HEK293T (cell line): ENCODE results near the gene PDE5A.

ENCODE experiments used
- CTCF ChIA-PET: fragments of 350-600 bp; formaldehyde crosslinking; extraction: SDS; loops from one replicate; lab custom pipeline; 2021; ENCODE audit warnings: antibody characterized with exemption, inconsistent platforms; lab: Yijun Ruan, JAX
- POLR2A ChIA-PET: fragments of 350-600 bp; formaldehyde crosslinking; extraction: SDS; loops from one replicate; lab custom pipeline; 2020; ENCODE audit warnings: antibody characterized with exemption, inconsistent platforms; lab: Yijun Ruan, JAX
- DNase-seq: peaks from one replicate; pipeline ENCODE4 v3.0.0; 2012; ENCODE audit warnings: mixed read lengths; ENCODE audit errors: extremely low spot score
- ARNT ChIP-seq: fragments of 450-650 bp; IDR thresholded peaks from 2 replicates; pipeline ENCODE4 v1.6.1; 2017; ENCODE audit warnings: mild to moderate bottlenecking
- BHLHE40 ChIP-seq: fragments of 450-650 bp; IDR thresholded peaks from 2 replicates; pipeline ENCODE4 v1.6.1; 2016; ENCODE audit warnings: mild to moderate bottlenecking, moderate library complexity, borderline replicate concordance
- CTBP1 ChIP-seq: fragments of 450-650 bp; IDR thresholded peaks from 2 replicates; pipeline ENCODE4 v1.6.1; 2016; ENCODE audit warnings: borderline replicate concordance
- ELF4 ChIP-seq: fragments of 450-650 bp; IDR thresholded peaks from 2 replicates; pipeline ENCODE4 v1.6.1; 2017; ENCODE audit warnings: antibody characterized with exemption
- FOXA1 ChIP-seq: fragments of 450-650 bp; IDR thresholded peaks from 2 replicates; pipeline ENCODE4 v1.6.1; 2016; ENCODE audit warnings: mild to moderate bottlenecking
- FOXK2 ChIP-seq: fragments of 450-650 bp; IDR thresholded peaks from 2 replicates; pipeline ENCODE4 v1.6.1; 2016; ENCODE audit warnings: mild to moderate bottlenecking
- FOXM1 ChIP-seq: fragments of 450-650 bp; IDR thresholded peaks from 2 replicates; pipeline ENCODE4 v1.6.1; 2017; ENCODE audit warnings: mild to moderate bottlenecking, borderline replicate concordance
- HDGF ChIP-seq: fragments of 450-650 bp; IDR thresholded peaks from 2 replicates; pipeline ENCODE4 v1.6.1; 2017; ENCODE audit warnings: antibody characterized with exemption, borderline replicate concordance
- L3MBTL2 ChIP-seq: fragments of 450-650 bp; conservative IDR thresholded peaks from 2 replicates; pipeline ENCODE4 v1.6.1; 2016; ENCODE audit warnings: mild to moderate bottlenecking
- LEF1 ChIP-seq: fragments of 450-650 bp; IDR thresholded peaks from 2 replicates; pipeline ENCODE4 v1.6.1; 2017; ENCODE audit warnings: mild to moderate bottlenecking, borderline replicate concordance
- NFRKB ChIP-seq: fragments of 450-650 bp; IDR thresholded peaks from 2 replicates; pipeline ENCODE4 v1.6.1; 2016; ENCODE audit warnings: mild to moderate bottlenecking, moderate library complexity
- PKNOX1 ChIP-seq: fragments of 450-650 bp; IDR thresholded peaks from 2 replicates; pipeline ENCODE4 v1.6.1; 2016
- SP1 ChIP-seq: fragments of 450-650 bp; IDR thresholded peaks from 2 replicates; pipeline ENCODE4 v1.6.1; 2017
- SUZ12 ChIP-seq: fragments of 450-650 bp; IDR thresholded peaks from 2 replicates; pipeline ENCODE4 v1.6.1; 2016; ENCODE audit warnings: mild to moderate bottlenecking
- TARDBP ChIP-seq: fragments of 450-650 bp; IDR thresholded peaks from 2 replicates; pipeline ENCODE4 v1.6.1; 2016
- ZNF384 ChIP-seq: fragments of 450-650 bp; IDR thresholded peaks from 2 replicates; pipeline ENCODE4 v1.6.1; 2016

The PDE5A gene

GRCh38 chr4:119657111-119657611 is 28.6 kb upstream of the PDE5A start:
- DNase-seq = no peak
- ChIA-PET CTCF (no interaction called here), POLR2A (interaction anchor here (1.4 kb wide), 1 partner anchor 28 kb away, joined by 7 read pairs; the partner anchor contains the start of gene PDE5A)
- TF ChIP-seq ARNT (no peak), ZNF384 (no peak), FOXA1 (no peak), FOXM1 (no peak), TARDBP (no peak), BHLHE40 (no peak), PKNOX1 (no peak), SP1 (no peak), CTBP1 (no peak), L3MBTL2 (no peak), NFRKB (no peak), LEF1 (no peak), FOXK2 (no peak), HDGF (no peak), ELF4 (no peak), SUZ12 (no peak)

- DNase-seq = no peak
- ChIA-PET POLR2A (interaction anchor here (1.4 kb wide), 1 partner anchor 27 kb away, joined by 7 read pairs; the partner anchor contains the start of gene PDE5A), CTCF (no interaction called here)
- TF ChIP-seq ZNF384 (no peak), ELF4 (no peak), NFRKB (no peak), FOXM1 (no peak), PKNOX1 (no peak), FOXK2 (no peak), ARNT (no peak), SP1 (no peak), FOXA1 (no peak), HDGF (no peak), CTBP1 (no peak), BHLHE40 (no peak), LEF1 (no peak), SUZ12 (no peak), L3MBTL2 (no peak), TARDBP (no peak)
These were observed 27.7 kb upstream of the PDE5A start for GRCh38 chr4:119656342-119656741.

- ChIA-PET POLR2A (no interaction called here), CTCF (interaction anchor here (0.6 kb wide), 1 partner anchor 18 kb away, joined by 4 read pairs; no protein-coding TSS in a partner anchor)
- no peak for TF ChIP-seq NFRKB
- TF ChIP-seq SUZ12 = no peak
- TF ChIP-seq PKNOX1 = no peak
- TF ChIP-seq ELF4 = no peak
- TF ChIP-seq CTBP1 = no peak
- no peak for TF ChIP-seq ARNT
- no peak for DNase-seq
These were observed 26.7 kb upstream of the PDE5A start for GRCh38 chr4:119655111-119655837.

GRCh38 chr4:119653990-119654389 is 25.4 kb upstream of the PDE5A start:
- DNase-seq = no peak
- TF ChIP-seq HDGF = no peak
- ChIA-PET POLR2A (no interaction called here), CTCF (interaction anchor here (1.1 to 1.5 kb wide), 2 partner anchors 25 to 27 kb away, joined by 3 to 4 read pairs; partner anchors contain the start of gene PDE5A)

- ChIA-PET POLR2A (no interaction called here), CTCF (no interaction called here)
- DNase-seq = no peak
- TF ChIP-seq FOXA1 = no peak
- no peak for TF ChIP-seq SUZ12
- no peak for TF ChIP-seq ELF4
- TF ChIP-seq NFRKB = no peak
- no peak for TF ChIP-seq BHLHE40
- TF ChIP-seq FOXM1 = no peak
These were observed 24.4 kb upstream of the PDE5A start for GRCh38 chr4:119652998-119653397.

- ChIA-PET CTCF (no interaction called here), POLR2A (no interaction called here)
- DNase-seq = no peak
- no peak for TF ChIP-seq ZNF384
- no peak for TF ChIP-seq ELF4
- TF ChIP-seq ARNT = no peak
- no peak for TF ChIP-seq NFRKB
- no peak for TF ChIP-seq SUZ12
- TF ChIP-seq BHLHE40 = no peak
- TF ChIP-seq FOXA1 = no peak
- no peak for TF ChIP-seq L3MBTL2
- no peak for TF ChIP-seq CTBP1
- TF ChIP-seq LEF1 = no peak
- TF ChIP-seq FOXK2 = no peak
- no peak for TF ChIP-seq PKNOX1
- TF ChIP-seq TARDBP = no peak
- no peak for TF ChIP-seq SP1
- TF ChIP-seq FOXM1 = no peak
- no peak for TF ChIP-seq HDGF
These were observed 19.8 kb upstream of the PDE5A start for GRCh38 chr4:119648398-119648797.
